ENCODE results near the gene FMN1. TPM values are rescaled to one million over a fixed set of nuclear protein-coding genes. Genes with fewer than 3 reads are reported as not detected.
A peak's percentile ranks its signal among the peaks of the same experiment; 100 is the strongest.

Gene FMN1
- total RNA-seq, 1 donor from 2014 or later = 5.3 TPM

- no peak for DNase-seq
Observed at GRCh38 chr15:33124811-33125210, 69.7 kb downstream of the FMN1 start.

DNA sequence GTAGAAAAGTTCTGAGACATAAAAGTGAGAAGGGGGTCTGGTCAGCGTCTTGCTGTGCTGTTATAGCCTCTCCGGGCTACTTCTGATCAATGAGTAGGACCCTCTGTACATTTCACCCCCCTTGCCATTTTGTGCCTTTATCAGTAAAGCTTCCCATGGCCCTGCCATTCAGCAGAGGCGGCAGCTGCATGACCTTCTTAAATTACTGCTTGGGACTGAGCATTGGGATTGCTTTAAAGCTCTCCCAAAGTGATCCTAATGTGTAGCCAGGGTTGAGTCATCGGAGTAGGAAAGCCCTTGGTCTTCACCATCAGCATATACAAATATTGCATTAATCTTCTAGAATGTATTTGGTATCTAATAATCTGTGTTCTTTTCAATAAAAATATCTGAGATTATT lies 70.2 kb downstream of the FMN1 start:
- peak; percentile 73 for DNase-seq

DNA sequence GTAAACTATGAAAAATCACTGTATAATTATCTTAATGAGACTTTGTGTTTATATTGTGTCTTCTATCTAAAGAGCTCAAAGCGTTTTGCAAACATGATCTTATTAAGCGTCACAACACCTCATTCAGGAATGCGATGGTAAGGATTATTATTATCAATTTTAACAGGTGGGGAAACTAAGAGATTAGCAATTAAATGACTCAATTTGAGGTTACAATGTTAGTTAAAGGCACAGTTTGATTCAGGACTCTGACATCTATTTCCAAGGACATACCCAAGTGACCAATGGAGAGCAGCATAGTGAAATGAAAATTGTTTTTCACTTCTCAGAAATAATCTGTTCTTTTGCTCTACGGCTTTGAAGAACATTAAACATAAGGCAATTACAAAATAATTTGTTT lies 74.6 kb downstream of the FMN1 start:
- no peak for DNase-seq

DNA sequence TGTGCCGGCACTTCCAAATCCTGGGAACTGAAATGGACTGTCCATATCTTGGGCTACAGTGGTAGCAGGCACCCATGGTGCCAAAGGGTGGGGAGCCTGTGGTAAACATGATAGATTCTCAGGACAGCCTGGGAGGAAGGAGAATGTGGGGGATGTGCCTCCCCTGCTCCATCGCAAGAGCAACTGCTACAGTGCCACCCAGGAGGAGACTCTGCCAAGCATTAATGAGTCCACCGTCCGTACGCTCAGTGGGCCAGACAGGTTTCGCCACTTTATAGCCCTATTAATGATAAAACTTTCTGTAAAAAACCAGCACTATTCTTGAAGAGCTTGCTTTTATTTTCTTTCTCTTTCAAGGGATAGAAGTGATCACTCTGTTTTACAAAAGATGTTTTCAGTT lies 75.2 kb downstream of the FMN1 start:
- no peak for DNase-seq

DNA sequence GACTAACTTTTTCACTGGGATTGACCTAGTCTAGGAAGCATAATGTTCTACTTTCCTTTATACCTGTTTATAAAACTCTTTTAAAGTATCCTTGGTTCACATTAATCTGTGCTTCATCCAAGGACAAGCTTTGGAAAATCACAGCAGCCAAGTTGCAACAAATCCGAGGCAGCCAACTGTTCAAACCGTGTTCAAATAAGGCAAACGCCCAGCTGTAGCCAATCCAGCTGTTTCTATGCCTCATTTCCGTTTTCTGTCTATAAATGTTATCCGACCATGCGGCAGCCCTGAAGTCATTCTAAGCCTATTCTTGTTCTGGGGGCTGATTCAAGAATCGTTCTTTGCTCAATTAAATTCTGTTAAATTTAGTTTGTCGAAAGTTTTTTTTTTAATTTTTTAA lies 78.3 kb downstream of the FMN1 start:
- DNase-seq = peak; percentile 70

DNA sequence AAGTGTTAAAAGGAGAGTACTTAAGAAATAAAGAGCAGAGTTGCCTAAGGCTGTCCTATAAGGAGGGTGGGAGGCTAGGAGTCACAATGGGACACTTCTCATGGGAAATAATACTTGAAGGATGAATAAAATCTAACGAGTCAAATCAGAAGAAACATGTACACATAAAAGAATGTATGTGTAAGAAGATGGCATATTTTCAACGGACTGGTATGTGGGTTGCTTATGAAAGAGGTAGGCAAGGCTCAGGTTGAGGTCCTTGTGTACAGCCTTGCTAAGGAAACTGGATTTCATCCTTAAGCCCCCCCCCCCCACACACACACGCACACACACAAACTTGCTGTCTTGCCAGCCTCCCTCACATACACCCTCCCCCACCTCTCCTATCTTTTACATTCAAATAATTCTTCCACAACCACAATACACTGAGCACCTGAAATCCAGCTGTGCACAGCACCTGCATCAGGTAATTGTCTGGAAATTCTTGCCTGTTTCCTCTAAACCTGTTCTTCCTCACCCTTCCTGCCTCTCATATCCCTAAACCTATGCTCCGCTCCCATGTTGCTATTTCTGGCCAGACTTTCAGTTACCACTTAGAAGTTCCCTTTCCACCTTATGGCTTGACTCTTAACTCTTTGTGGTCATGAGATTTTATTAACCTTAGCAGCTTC lies 79.2 kb downstream of the FMN1 start:
- no peak for DNase-seq

- DNase-seq = no peak
Observed at GRCh38 chr15:33114374-33114717, 80.2 kb downstream of the FMN1 start.

DNA sequence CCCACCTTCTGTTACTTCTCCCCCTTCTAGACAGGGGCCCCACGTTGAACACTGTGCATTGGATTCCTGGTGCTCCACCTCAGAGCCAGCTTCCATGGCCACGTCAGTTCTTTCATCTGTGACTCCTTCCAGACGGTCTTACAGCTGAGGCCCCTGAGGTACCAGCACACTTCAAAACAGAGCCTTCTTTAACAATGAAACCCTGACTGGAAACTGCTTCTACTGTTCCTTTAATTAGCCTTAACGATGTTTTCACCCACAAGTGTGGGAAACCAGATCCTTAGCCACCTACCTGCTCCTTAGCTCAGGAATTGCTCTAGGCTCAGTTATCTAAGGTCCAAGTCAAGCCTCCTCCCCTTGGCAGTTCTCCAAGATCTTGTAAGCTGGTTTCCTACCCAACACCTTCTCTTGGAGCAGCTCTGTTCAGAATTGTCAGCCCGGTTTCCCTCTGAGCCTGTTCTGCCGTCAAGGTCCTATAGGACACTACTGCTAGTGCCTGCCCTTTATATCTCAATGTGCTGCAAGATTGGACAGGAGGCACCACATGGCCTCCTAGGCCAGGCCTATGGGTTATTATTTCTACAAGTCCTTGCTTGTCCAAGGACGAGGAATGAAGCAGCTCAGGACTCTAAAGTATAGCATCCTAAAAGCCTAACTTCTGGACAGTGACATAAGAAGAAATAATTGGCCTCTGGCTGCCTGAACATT lies 80.7 kb downstream of the FMN1 start:
- DNase-seq = no peak

GRCh38 chr15:33112541-33113105 lies 81.9 kb downstream of the FMN1 start:
- no peak for DNase-seq

DNA sequence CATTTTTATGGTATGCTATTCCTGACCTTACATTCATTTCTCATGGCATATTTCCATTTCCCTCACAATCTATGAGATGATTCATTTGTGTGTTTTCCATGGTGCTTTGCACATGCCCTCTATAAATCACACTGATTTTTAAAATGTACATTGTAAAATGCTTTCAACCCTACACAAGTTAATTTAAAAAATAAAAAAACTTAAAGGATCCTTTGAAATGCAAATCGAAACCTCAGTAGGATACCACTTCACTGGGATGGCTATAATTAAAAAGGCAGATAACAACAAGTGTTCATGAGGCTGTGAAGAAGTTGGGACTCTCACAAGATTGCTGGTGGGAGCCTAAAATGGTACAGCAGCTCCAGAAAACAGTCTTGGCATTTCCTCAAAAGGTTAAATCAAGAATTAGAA lies 83.5 kb downstream of the FMN1 start:
- DNase-seq = no peak

GRCh38 chr15:33109345-33109744 lies 85.2 kb downstream of the FMN1 start:
- no peak for DNase-seq

GRCh38 chr15:33108518-33108917 lies 86.0 kb downstream of the FMN1 start:
- DNase-seq = no peak

DNA sequence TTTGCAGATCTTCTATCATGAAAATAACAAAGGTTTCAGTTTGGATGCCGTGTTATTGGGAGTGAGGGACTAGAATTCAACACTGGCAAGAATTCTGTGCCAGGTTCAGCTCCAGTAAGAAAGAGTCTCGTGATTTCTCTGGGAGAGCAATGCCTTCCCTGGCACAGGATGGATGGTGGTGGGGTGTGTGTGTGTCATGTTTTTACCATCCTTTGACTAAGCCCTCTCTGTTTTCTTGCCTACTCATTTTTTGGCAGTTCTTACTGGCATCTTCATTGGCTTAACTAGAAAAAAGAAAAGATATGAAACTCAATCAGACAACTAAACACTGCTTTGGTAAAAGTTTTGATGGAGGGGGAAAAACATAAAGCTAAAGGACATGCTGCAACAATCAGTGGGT lies 86.6 kb downstream of the FMN1 start:
- DNase-seq = no peak

- no peak for DNase-seq
Observed at GRCh38 chr15:33104212-33104611, 90.3 kb downstream of the FMN1 start.

GRCh38 chr15:33101036-33101435 lies 93.5 kb downstream of the FMN1 start:
- DNase-seq = no peak

DNA sequence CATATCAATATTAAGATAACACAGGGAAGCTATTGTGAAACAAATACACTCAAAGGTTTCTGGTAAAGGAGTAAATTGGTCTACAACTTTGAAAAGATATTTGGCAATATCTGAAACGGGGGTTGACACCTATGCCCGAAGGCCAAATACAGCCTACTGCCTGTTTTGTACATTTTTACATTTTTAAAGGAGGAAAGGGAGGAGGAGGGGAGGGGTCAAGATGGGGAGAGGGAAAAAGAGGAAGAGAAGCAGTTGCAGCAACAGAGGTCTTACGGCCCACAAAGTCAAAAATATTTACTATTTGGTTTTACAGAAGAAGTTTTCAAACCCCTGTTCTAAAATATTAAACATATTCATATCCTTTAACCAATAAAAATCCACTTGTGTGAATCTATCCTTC lies 94.2 kb downstream of the FMN1 start:
- DNase-seq = no peak

DNA sequence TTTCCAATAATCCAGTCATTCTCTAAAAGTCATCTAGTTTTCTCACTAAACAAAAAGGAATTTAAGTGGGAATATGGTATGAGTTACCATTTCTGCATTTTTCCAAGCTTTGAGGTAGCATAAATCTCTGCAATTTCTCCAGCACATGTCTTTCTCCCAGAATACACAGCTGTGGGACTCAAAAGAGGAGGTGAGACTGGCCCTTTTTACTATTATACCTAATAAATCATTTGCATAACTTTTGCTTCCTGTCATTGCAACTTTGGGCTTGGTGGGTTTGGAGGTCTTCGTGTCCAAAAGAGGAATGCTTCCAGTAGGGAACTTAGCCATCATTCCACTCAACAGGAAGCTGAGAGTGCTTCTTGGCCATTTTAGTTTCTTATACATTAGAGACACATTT lies 94.8 kb downstream of the FMN1 start:
- DNase-seq = no peak

- DNase-seq = no peak
Observed at GRCh38 chr15:33099213-33099612, 95.3 kb downstream of the FMN1 start.

DNA sequence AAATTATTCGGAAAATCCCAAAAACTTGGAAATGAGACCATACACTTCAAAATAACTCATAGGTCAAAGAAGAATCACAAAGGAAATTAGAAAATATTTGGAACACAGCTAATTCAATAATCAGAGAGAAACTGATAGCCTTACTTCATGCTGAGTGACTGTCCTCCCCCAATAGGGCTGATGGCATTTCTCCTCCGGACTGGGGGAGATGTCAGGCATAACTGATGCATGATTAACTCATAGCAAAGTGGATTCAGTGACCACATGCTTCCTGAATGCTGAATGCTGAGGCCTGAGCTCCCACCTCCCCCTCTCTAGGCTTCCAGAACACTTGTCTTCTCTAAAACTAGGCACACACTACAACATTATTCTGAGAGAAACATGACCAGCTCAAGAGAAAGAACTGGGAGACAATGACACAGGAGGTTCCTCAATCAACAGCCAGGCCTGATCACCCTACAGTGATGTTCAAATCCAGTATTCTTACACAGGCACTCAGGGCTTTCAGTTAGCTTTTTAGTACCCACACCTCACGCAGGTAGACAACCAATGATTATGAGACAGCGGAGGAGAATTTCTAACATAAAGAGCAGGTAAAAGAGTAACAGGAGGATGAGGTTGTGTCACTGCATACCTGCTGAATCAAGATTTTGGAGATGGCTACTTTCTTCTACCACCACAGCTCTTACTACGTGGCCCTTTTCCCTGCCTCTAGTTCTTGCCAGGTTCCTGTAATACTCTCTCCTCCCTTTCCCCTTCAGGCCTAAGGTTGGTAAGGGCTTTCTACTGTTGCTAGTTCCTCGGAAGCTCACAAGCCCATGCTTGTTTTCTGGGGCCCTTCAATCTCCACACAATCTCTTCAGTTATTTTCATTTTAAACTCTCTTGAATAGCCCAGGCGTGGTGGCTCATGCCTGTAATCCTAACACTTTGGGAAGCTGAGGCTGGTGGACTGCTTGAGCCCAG lies 96.1 kb downstream of the FMN1 start:
- DNase-seq = peak; percentile 21

- DNase-seq = no peak
Observed at GRCh38 chr15:33096134-33096533, 98.4 kb downstream of the FMN1 start.

GRCh38 chr15:33095641-33096040 lies 98.9 kb downstream of the FMN1 start:
- DNase-seq = no peak

DNA sequence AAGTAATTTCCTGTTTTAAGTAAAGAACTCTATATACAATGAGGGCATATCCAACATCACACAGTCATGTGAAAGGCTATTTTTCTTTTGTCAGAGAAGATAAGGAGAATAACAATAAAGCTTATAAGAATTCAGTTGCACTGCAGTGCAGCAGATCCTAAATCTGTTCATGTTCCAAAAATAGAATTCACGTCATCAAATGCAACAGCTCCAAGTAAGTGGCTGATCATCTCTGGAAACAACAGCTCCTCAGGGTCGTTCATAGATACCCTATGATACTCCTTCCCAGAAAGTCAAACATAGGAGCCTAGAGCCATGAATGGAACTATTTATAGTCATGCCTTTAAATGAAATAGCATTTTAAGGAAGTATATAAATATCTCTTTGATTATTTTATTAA lies 100.2 kb downstream of the FMN1 start:
- DNase-seq = peak; percentile 51

GRCh38 chr15:33093222-33093621 lies 101.3 kb downstream of the FMN1 start:
- no peak for DNase-seq

Measured in tongue (tissue), 2 donors.